Liver (tissue), 9 donors: Measurements from ENCODE around the gene PREPL. TPM values are rescaled to one million over a fixed set of nuclear protein-coding genes. Genes with fewer than 3 reads are reported as not detected.

Source experiments
- DNase-seq: peaks from one replicate; pipeline ENCODE4 v3.0.0-alpha.2; 2017; ENCODE audit warnings: low spot score
- H3K27ac ChIP-seq, 2 donors: one replicate each; pipeline ENCODE4 v1.7.0; 2013; ENCODE audit warnings: inconsistent platforms in 2 of 2, low read length in 2 of 2, control low read depth in 1 of 2, low read depth in 1 of 2, mild to moderate bottlenecking in 1 of 2
- H3K27me3 ChIP-seq, 4 donors: one replicate each; pipeline versions ENCODE4 v1.6.1 to v1.7.0; 2013; ENCODE audit warnings: low read length in 3 of 4, inconsistent platforms in 1 of 4, mild to moderate bottlenecking in 1 of 4, moderate library complexity in 1 of 4; ENCODE audit not compliant: control insufficient read depth in 4 of 4, insufficient read depth in 4 of 4
- H3K36me3 ChIP-seq, 4 donors: one replicate each; pipeline versions ENCODE4 v1.6.1 to v1.7.0; 2013; ENCODE audit warnings: low read length in 3 of 4, mild to moderate bottlenecking in 3 of 4, low read depth in 1 of 4, moderate library complexity in 1 of 4; ENCODE audit not compliant: control insufficient read depth in 4 of 4, insufficient read depth in 3 of 4
- H3K4me1 ChIP-seq, 4 donors: one replicate each; pipeline versions ENCODE4 v1.6.1 to v1.7.0; 2013; ENCODE audit warnings: low read length in 3 of 4, mild to moderate bottlenecking in 3 of 4, moderate library complexity in 1 of 4; ENCODE audit not compliant: control insufficient read depth in 4 of 4, insufficient read depth in 4 of 4
- H3K4me3 ChIP-seq, 3 donors: one replicate each; pipeline versions ENCODE4 v1.6.1 to v1.7.0; 2013; ENCODE audit warnings: low read length in 3 of 3, control low read depth in 1 of 3, low read depth in 1 of 3, mild to moderate bottlenecking in 1 of 3
- H3K9ac ChIP-seq, 2 donors: one replicate each; pipeline ENCODE4 v1.7.0; 2013; ENCODE audit warnings: low read length in 2 of 2, mild to moderate bottlenecking in 2 of 2, moderate library complexity in 2 of 2, control low read depth in 1 of 2, low read depth in 1 of 2
- H3K9me3 ChIP-seq, 4 donors: one replicate each; pipeline versions ENCODE4 v1.6.1 to v1.7.0; 2013; ENCODE audit warnings: low read length in 3 of 4; ENCODE audit not compliant: control insufficient read depth in 4 of 4
- ATF3 ChIP-seq: IDR thresholded peaks from 2 replicates; pipeline ENCODE4 v1.6.1; 2016; ENCODE audit warnings: antibody characterized with exemption
- CTCF ChIP-seq: fragments of 150-350 bp; IDR thresholded peaks from 2 replicates; pipeline ENCODE4 v1.5.1; 2017; ENCODE audit warnings: improper control_type of control experiment, low read depth, low read length; ENCODE audit not compliant: missing input control
- EGR1 ChIP-seq, 2 donors: IDR thresholded peaks; 2 replicates each; pipeline ENCODE4 v1.6.1; 2016 to 2018; ENCODE audit warnings: antibody characterized with exemption in 2 of 2, low read depth in 2 of 2
- FOXA1 ChIP-seq: IDR thresholded peaks from 2 replicates; pipeline ENCODE4 v1.6.1; 2016; ENCODE audit warnings: antibody characterized with exemption
- GABPA ChIP-seq, 2 donors: IDR thresholded peaks in 1 of 2; conservative IDR thresholded peaks in 1 of 2; 2 replicates each; pipeline ENCODE4 v1.6.1; 2016; ENCODE audit warnings: antibody characterized with exemption in 2 of 2, mild to moderate bottlenecking in 1 of 2, moderate library complexity in 1 of 2
- HNF4A ChIP-seq, 2 donors: conservative IDR thresholded peaks; 2 replicates each; pipeline ENCODE4 v1.6.1; 2016; ENCODE audit warnings: antibody characterized with exemption in 2 of 2, mild to moderate bottlenecking in 2 of 2
- HNF4G ChIP-seq: IDR thresholded peaks from 2 replicates; pipeline ENCODE4 v1.6.1; 2016; ENCODE audit warnings: antibody characterized with exemption
- MAX ChIP-seq: IDR thresholded peaks from 2 replicates; pipeline ENCODE4 v1.6.1; 2016; ENCODE audit warnings: antibody characterized with exemption
- NR2F2 ChIP-seq: IDR thresholded peaks from 2 replicates; pipeline ENCODE4 v1.6.1; 2016; ENCODE audit warnings: antibody characterized with exemption
- RAD21 ChIP-seq, 2 donors: IDR thresholded peaks; 2 replicates each; pipeline ENCODE4 v1.6.1; 2016; ENCODE audit warnings: antibody characterized with exemption in 2 of 2, mild to moderate bottlenecking in 2 of 2
- REST ChIP-seq: IDR thresholded peaks from 2 replicates; pipeline ENCODE4 v1.6.1; 2016; ENCODE audit warnings: antibody characterized with exemption, mild to moderate bottlenecking
- RXRA ChIP-seq, 2 donors: IDR thresholded peaks; 2 replicates each; pipeline ENCODE4 v1.6.1; 2017 to 2018; ENCODE audit warnings: antibody characterized with exemption in 2 of 2, mild to moderate bottlenecking in 1 of 2
- SP1 ChIP-seq: IDR thresholded peaks from 2 replicates; pipeline ENCODE4 v1.6.1; 2018; ENCODE audit warnings: antibody characterized with exemption, mild to moderate bottlenecking
- TAF1 ChIP-seq: conservative IDR thresholded peaks from 2 replicates; pipeline ENCODE4 v1.6.1; 2016; ENCODE audit warnings: antibody characterized with exemption, mild to moderate bottlenecking
- ZBTB33 ChIP-seq: IDR thresholded peaks from 2 replicates; pipeline ENCODE4 v1.6.1; 2016; ENCODE audit warnings: antibody characterized with exemption
- WGBS: extraction: QIAGEN DNeasy Blood & Tissue Kit; methylation state at CpG from one replicate; pipeline ENCODE4 v1.1.7; 2013; 5-methylcytosine and 5-hydroxymethylcytosine counted together
- polyA plus RNA-seq, 2 donors: library from polyadenylated mRNA; stranded (reverse) in 1 of 2; unstranded in 1 of 2; fragments of 200-250 nt in 1 of 2; fragments of >200 nt in 1 of 2; fragmentation: Nextera tagmentation in 1 of 2; extraction: Ambion mirVana in 1 of 2; gene quantifications; one replicate each; pipeline versions ENCODE4 v1.2.1 to v1.2.3, GENCODE V29; 2013 to 2015
- total RNA-seq, 2 donors: library from RNA; depleted of rRNA; stranded (reverse); fragments of >200 nt; gene quantifications; one replicate each; pipeline ENCODE4 v1.2.3, GENCODE V29; 2014
- donor health status: healthy.
- donor health status: healthy.
- donor health status: healthy.
- donor health status: healthy.
- donor health status: healthy.

PREPL gene
- total and polyA plus RNA-seq, 4 donors, result 7.9 to 18.8 (median 11.7) TPM

GRCh38 chr2:44398243-44398897 is 37.1 kb upstream of the PREPL start:
- no peaks in the 10 kb centered on the region for H3K27me3 ChIP-seq
- H3K36me3 ChIP-seq, result no peaks in the 10 kb centered on the region
- no peak for DNase-seq
- TF ChIP-seq RAD21 (IDR thresholded peaks at IDR 0.05) (no peak), REST (no peak), HNF4G (no peak), EGR1 (IDR thresholded peaks at IDR 0.05; ENCODE audit: low read depth in 2 of 2) (no peak), ZBTB33 (no peak), CTCF (no peak), ATF3 (no peak), GABPA (IDR thresholded peaks at IDR 0.05 in 1 of 2, conservative IDR thresholded peaks at IDR 0.05 in 1 of 2) (no peak), HNF4A (conservative IDR thresholded peaks at IDR 0.05) (no peak), RXRA (IDR thresholded peaks at IDR 0.05) (no peak), SP1 (no peak), TAF1 (no peak), FOXA1 (no peak), NR2F2 (no peak), MAX (no peak)
- H3K9ac ChIP-seq, result no peak overlapping the region
- 87% methylated on average over 6 of the region's 6 CpGs for WGBS
- H3K4me1 ChIP-seq, result no peaks in the 10 kb centered on the region
- H3K9me3 ChIP-seq, result no peaks in the 10 kb centered on the region
- no peak overlapping the region for H3K4me3 ChIP-seq
- no peak overlapping the region for H3K27ac ChIP-seq
